Measurements from ENCODE around the gene FGFBP2.

FGFBP2 gene

DNA sequence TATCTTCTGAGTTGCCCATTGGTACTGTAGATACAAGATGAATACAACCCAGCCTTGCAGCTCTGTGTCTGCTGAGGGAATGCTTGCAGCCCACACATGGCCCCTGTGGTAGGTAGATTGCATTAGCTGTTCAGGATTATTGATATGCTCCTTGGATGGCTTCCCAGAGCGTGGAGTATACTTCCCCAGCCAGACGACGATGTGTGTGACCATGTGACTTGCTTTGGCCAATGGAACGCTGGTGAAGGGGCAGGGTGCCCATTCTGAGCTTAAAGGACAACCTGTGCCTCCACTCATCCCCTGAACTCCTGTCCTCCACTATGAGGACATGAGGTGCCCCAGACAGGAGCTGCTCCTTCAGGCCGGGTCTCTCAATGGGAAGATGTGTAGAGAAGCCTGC is 23.9 kb upstream of the FGFBP2 start:
- DNase-seq (ENCODE audit: low spot score) = no peak
- TF ChIP-seq, protein P1, sequence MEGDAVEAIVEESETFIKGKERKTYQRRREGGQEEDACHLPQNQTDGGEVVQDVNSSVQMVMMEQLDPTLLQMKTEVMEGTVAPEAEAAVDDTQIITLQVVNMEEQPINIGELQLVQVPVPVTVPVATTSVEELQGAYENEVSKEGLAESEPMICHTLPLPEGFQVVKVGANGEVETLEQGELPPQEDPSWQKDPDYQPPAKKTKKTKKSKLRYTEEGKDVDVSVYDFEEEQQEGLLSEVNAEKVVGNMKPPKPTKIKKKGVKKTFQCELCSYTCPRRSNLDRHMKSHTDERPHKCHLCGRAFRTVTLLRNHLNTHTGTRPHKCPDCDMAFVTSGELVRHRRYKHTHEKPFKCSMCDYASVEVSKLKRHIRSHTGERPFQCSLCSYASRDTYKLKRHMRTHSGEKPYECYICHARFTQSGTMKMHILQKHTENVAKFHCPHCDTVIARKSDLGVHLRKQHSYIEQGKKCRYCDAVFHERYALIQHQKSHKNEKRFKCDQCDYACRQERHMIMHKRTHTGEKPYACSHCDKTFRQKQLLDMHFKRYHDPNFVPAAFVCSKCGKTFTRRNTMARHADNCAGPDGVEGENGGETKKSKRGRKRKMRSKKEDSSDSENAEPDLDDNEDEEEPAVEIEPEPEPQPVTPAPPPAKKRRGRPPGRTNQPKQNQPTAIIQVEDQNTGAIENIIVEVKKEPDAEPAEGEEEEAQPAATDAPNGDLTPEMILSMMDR (IDR thresholded peaks at IDR 0.05; ENCODE audit: extremely low read depth, missing control alignments) = no peak

DNA sequence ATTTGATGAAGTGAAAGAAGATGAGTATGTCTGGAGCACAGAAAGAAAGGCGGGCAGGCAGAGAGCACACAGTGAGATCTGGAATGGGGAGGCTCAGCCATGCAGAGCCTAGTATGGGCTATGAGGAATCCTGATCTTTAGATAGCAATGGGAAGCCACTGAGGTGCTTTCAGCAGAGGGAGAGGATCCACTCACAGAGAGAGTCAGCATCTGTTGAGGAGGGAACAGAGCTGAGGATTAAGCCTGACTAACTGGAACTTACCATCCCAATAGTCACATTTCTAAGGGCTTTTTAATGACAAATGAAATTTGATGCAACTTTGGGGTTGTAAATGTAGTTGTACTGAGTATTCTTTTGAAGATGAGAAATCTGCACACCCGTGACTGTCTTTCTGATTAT is 20.6 kb upstream of the FGFBP2 start:
- no peak for DNase-seq (ENCODE audit: low spot score)
- TF ChIP-seq, protein P1 (IDR thresholded peaks at IDR 0.05; ENCODE audit: extremely low read depth, missing control alignments) = no peak

DNA sequence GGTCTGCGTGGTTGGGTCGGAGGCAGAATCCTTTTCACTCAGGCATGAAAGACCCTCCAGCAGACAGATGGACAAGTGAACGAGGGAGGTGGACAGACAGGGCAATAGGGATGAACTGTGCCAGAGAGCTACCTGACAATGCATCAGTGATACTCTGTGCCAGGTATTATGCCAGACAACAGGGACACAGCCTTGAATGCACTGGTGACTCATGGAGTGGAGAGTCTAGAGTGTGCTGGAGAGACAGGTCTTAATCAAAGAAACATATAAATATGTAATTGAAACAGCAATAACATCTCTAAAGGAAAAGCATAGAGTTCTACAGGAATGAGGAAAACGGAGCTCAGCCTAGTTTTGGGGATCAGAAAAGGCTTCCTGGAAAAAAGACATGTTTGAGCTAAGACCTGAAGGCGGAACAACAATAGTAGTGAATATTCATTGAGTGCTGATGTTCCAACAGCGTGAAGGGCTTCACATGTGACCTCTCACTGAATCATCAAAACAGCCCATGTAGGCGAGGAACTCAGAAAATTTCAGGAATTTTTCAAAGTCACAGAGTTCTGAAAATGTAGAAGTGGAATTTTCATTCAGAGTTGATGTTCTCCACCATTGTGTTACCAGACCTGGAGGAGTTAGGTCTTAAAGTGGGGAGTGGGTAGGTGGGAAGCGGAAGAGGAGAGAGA is 20.0 kb upstream of the FGFBP2 start:
- TF ChIP-seq, protein P1 (IDR thresholded peaks at IDR 0.05; ENCODE audit: extremely low read depth, missing control alignments) = no peak
- no peak for DNase-seq (ENCODE audit: low spot score)

DNA sequence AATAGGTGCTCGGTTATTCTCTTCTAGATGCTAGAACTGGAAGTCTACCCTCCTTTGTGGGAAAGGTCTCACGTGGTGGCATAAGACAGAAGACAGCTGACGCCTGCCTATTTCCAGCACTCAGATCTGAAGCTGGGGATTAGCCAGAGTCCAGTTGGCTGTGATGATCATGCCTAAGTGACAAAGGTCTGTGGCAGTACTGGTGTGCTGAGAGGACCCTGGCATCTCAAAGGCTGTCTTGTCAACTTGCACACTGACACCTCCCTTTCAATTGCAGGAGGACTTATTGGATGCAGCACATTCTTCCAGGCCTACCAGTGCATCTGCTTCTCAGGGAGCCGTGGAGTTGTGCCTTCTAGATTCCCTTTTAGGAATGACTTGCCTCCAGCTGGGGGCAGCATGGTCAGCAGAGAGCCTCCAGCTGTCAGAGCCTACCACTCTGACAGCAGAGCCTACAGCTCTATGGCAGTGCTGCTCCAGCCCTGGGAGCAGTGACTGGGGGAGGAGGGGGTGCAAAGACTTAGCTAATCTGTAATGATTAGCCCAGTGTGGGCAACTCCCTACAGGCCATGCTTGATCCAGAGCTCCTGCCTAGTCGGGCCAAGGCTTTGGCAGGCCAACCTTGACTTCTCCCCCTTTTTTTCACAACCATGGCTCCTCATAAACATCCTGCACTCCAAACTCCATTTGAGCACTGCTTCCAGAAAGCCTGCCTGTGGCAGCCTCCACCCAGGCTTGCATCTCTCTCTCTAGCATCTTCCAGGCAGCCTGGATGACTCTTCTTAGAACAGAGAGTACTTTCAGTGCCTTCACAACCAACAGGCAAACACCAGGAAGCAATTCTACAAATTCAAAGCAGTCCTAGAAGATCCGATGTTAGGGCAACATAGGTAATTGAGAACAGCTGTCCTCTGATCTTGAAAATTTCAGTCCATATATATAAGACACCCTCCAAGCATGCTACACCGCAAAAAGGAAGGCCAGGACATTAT is 13.8 kb upstream of the FGFBP2 start:
- TF ChIP-seq, protein P1 (IDR thresholded peaks at IDR 0.05; ENCODE audit: extremely low read depth, missing control alignments) = no peak
- no peak for DNase-seq (ENCODE audit: low spot score)

DNA sequence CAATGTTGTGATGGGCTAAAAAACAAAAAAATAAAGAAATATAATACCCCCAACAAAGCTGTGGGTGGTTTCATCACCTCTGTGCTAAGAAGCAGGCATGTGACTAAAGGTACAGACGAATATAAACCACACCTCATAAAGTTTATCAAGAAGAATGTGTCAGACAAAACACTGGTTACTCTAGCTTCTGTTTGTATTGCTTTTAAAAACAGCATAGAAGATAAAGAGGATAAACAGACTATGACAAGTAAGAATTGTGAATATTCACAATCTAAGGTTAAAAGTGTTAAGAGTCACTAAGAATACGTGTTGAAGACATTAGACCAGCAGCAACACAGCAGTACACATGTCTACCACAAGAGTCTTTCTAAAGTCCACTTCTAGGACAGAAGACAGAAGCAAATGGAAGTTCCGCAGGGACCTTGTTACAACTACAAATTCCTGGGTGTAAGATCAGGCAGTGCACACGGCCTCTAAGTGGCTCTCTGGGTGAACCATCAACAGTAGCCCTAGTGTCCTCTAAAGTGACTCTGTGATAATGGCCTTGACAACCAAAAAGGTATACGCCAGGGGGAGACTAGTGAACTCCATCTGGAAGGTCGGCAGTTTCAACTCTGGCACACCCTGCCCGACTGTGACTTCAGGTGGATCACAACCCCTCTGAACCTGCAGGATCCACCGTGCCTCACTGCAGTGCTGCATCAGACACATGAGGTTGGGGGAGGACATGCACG is 8.3 kb upstream of the FGFBP2 start:
- DNase-seq (ENCODE audit: low spot score) = no peak
- TF ChIP-seq, protein P1 (IDR thresholded peaks at IDR 0.05; ENCODE audit: extremely low read depth, missing control alignments) = no peak

DNA sequence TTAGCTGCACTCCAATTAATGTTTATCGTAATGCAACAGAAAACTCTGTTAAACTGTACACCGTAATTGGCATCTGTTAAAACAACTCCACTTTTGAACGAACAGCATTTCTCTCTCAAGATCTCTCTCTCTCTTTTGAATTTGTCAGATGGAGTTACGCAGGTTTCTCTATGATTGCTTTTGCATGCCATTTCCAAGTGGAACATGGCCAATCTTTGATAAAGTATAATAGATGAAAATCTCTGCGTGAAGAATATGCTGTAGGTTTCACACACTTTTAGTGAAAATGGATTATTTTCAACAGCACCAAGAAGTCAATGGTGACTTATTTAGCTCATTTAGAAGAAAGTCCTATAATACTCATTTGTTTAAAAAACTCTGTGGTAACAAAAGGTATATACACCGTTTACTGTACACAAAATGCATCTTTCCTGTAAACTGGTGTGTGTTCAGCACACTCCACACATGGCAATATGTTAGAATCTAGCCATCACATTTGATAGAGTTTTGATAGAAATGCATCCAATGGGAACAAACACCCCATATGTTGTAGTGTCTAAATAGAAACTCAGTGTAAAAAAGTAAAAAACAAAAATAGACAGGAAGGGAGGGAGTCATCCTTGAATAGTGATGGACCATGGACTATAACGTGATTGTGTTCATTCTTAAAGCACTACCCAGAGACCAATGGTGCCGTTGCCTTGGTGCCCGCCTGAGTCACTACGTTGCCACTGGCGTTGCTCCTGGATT is 5.8 kb upstream of the FGFBP2 start:
- no peak for DNase-seq (ENCODE audit: low spot score)
- TF ChIP-seq, protein P1 (IDR thresholded peaks at IDR 0.05; ENCODE audit: extremely low read depth, missing control alignments) = no peak

Data from GM20000 (cell line).